HTR-8/SVneo (cell line): Measurements from ENCODE around the gene PSME1.

Source experiments
- DNase-seq: peaks from one replicate; pipeline ENCODE4 v3.0.0; 2011; ENCODE audit warnings: low spot score, mixed read lengths; ENCODE audit not compliant: insufficient read length
- FAIRE-seq: peaks from 2 replicates; lab custom pipeline; 2011; peaks lifted over from hg19 to GRCh38; lab: Jason Lieb, UNC

PSME1 gene

GRCh38 chr14:24143511-24143910, 7.5 kb downstream of the PSME1 start:
- FAIRE-seq (no peak), DNase-seq (no peak)

GRCh38 chr14:24144451-24144850, 8.5 kb downstream of the PSME1 start:
- FAIRE-seq (no peak), DNase-seq (no peak)

DNA sequence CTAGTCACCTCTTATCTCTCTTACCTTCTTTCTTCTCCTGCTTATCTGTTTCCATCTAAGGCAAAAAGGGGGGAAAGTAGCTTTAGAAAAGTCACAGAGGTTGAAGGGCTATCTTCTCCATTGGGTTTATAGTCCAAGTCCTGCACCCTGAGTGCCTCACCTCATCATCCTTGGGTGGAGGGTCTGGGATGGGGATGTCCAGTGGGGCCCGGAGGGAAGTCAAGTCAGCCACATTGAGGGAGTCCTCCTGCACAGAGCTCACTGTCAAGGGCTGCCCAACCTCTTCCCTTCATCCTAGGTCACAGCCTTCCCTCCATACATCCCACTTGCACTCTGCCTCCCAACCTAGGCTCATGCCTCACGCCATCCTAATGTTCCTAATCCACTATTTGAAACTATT, 9.2 kb downstream of the PSME1 start:
- FAIRE-seq (no peak), DNase-seq (no peak)

GRCh38 chr14:24145690-24146452, 9.9 kb downstream of the PSME1 start:
- no peak for DNase-seq

DNA sequence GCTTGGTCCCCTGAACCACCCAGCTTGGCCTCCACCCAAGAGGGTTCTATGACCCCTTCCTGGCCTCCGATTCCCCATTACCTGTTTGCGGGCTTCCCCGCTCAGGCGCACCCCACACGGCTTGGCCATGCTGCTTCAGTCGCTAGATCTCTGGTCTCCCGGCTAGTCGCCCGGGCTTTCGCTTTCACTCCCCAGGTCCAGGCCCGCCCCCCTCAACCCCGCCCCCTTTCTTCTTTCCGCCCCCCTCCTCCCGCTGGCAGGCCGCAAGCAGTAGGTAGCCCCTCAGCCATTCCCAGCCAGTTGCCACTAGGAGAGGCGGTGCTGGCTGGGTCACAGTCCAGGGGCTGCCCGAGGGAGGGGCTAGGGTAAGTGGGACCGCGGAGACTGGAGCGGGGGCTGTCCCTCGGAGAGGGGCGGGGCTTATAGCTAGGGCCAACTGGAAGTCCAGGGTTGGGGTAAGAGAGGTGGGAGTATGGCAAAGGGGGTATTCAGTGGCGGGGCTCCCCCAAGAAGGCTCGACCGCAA, 10.5 kb downstream of the PSME1 start, which contains the start of gene PSME2:
Gene PSME2 (minus strand): TSS at position 158 of the 525 bp plus-strand sequence. CDS start 29 bp downstream, at position 129.
- DNase-seq (peak; percentile 93), FAIRE-seq (no peak)

More at GRCh38 chr14:24145690-24146452, 9.9 kb downstream of the PSME1 start:
- no peak for FAIRE-seq

DNA sequence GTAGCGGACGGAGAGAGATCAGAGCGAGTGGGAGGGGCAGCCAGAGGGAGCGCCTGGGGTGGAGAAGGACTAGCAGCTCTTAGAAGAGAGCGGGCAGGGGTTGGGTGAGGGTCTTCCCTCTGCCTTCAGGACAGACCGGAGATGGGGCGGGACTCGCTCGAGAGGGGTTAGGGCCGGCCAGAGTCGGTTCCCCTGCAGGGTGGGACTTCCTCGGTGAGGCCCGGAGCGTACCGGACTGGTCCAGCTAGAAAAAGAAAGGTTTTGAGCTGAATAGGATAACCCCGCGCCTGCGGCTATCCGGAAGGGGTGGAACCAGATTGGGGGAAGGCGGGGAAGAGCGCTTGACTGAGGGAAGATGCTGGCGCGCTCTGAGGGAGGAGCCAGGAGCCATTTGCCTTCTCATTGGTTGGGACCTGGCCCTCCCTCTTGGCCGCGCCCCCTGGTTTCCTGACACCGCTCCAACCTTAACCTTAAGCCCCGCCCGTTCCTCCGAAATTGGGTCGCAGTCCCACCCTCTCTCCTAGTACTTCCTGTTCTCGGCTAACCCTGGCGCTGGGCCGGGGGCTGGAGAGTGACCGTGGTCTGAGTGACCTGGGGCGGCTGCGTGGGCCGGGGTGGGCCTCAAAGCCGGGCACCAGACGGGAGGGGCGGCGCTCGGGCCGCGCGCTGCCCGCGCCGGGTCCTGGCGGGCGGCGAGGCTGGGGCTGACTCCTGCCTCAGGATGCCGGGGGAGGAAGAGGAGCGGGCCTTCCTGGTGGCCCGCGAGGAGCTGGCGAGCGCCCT, 11.2 kb downstream of the PSME1 start, which contains the start of gene RNF31:
Gene RNF31 (plus strand): TSS at position 521 of the 783 bp plus-strand sequence. CDS start 201 bp downstream, at position 722.
- peak; percentile 26 for FAIRE-seq
- DNase-seq = peak; percentile 82

DNA sequence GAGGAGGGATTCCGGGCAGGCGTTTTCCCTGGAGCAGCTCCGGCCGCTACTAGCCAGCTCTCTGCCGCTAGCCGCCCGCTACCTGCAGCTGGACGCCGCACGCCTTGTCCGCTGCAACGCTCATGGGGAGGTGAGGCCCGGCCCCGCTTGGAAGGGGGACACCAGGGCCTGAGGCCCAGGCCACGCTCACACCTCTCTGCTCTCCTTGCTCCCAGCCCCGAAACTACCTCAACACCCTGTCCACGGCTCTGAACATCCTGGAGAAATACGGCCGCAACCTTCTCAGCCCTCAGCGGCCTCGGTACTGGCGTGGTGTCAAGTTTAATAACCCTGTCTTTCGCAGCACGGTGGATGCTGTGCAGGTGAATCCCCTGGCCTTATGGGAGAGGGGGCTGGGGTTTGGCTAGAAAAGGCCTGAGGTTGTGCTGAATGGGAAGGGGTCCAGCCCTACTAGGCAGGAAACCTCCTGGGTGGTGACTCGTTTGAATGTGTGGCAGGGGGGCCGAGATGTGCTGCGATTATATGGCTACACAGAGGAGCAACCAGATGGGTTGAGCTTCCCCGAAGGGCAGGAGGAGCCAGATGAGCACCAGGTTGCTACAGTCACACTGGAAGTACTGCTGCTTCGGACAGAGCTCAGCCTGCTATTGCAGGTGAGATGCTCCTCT, 11.9 kb downstream of the PSME1 start:
- no peak for FAIRE-seq
- DNase-seq = no peak

GRCh38 chr14:24149302-24149969, 13.4 kb downstream of the PSME1 start:
- FAIRE-seq = no peak
- DNase-seq = no peak

DNA sequence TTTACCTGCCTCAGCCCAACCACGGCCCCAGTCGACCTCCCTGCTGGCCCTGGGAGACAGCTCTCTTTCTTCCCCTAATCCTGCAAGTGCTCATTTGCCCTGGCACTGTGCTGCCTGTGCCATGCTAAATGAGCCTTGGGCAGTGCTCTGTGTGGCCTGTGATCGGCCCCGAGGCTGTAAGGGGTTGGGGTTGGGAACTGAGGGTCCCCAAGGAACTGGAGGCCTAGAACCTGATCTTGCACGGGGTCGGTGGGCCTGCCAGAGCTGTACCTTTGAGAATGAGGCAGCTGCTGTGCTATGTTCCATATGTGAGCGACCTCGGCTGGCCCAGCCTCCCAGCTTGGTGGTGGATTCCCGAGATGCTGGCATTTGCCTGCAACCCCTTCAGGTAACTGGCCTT, 14.1 kb downstream of the PSME1 start:
- FAIRE-seq (no peak), DNase-seq (no peak)

DNA sequence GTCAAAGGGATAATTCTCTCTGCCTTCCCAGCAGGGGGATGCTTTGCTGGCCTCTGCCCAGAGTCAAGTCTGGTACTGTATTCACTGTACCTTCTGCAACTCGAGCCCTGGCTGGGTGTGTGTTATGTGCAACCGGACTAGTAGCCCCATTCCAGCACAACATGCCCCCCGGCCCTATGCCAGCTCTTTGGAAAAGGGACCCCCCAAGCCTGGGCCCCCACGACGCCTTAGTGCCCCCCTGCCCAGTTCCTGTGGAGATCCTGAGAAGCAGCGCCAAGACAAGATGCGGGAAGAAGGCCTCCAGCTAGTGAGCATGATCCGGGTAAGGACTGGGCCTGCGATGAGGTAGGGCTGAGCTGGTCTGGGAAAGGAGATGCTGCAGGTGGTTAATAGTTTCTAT, 14.6 kb downstream of the PSME1 start:
- DNase-seq = no peak
- FAIRE-seq = no peak

GRCh38 chr14:24150993-24151392, 15.0 kb downstream of the PSME1 start:
- DNase-seq (no peak), FAIRE-seq (no peak)

GRCh38 chr14:24151404-24152080, 15.5 kb downstream of the PSME1 start:
- DNase-seq (no peak), FAIRE-seq (no peak)

DNA sequence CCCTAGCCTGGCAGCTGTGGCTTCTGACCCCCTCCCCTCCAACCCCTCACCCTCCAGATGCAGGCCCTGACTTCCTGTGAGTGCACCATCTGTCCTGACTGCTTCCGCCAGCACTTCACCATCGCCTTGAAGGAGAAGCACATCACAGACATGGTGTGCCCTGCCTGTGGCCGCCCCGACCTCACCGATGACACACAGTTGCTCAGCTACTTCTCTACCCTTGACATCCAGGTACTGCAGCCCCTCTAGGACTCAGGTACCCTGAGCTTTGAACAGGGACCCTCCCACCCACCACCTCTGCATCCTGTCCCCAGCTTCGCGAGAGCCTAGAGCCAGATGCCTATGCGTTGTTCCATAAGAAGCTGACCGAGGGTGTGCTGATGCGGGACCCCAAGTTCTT, 19.1 kb downstream of the PSME1 start:
- no peak for FAIRE-seq
- DNase-seq = no peak

DNA sequence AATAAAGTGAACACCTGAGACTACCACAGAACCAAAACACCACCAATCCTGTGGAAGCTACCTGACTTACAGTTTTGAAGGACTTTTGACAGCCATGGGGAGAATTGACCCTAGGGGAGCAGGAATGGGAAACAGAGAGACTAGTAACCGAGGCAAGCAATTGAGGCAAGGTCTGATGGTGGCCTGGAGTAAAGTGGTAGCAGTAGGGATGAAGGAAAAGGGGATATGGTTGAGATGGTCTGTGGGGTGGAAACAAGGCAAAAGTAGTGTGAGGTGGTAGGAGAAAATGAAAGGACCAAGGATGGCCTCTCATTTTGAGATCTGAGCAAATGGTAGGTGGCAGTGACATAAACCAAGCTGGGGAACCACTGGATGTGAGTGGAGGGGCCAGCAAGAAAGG, 20.8 kb downstream of the PSME1 start:
- no peak for FAIRE-seq

GRCh38 chr14:24157331-24157730, 21.3 kb downstream of the PSME1 start:
- no peak for FAIRE-seq

More for the DNA sequence above, 20.8 kb downstream of the PSME1 start:
- DNase-seq = no peak

GRCh38 chr14:24159777-24160498, 23.9 kb downstream of the PSME1 start:
- no peak for FAIRE-seq
- no peak for DNase-seq

More at GRCh38 chr14:24157331-24157730, 21.3 kb downstream of the PSME1 start:
- no peak for DNase-seq

DNA sequence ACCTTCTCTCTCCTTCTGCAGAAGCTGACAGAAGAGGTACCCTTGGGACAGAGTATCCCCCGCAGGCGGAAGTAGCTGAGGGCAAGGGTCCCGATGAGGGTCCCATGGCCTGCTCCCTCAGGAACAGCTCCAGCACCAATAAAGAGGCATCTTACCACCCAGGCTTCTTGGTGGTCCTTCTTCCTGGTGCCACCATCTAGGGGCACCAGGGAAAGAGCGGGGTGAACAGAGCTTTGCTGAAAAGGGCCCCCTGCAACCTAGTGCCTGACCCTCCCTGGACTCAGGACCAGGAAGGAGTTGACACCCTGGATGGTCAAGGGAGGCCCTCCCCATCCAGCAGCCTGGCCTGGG, 24.5 kb downstream of the PSME1 start:
- DNase-seq (no peak), FAIRE-seq (no peak)

- FAIRE-seq (peak; percentile 31), DNase-seq (peak; percentile 89)
Observed at GRCh38 chr14:24160850-24161804, 25.1 kb downstream of the PSME1 start, which contains the start of gene IRF9. IRF9 (plus strand) TSS chr14:24161265; CDS start chr14:24162145, 880 bp downstream.
